Stimulated activated CD4-positive, alpha-beta T cell treated with anti-CD3 and anti-CD28 coated beads, Interleukin-4, amount 100 ng/mL, for 1 hour (primary cell): ENCODE results near the gene U2AF2.

Experiments used
- DNase-seq: peaks from one replicate; pipeline ENCODE4 v3.0.0-alpha.2; 2020

The U2AF2 gene

DNA sequence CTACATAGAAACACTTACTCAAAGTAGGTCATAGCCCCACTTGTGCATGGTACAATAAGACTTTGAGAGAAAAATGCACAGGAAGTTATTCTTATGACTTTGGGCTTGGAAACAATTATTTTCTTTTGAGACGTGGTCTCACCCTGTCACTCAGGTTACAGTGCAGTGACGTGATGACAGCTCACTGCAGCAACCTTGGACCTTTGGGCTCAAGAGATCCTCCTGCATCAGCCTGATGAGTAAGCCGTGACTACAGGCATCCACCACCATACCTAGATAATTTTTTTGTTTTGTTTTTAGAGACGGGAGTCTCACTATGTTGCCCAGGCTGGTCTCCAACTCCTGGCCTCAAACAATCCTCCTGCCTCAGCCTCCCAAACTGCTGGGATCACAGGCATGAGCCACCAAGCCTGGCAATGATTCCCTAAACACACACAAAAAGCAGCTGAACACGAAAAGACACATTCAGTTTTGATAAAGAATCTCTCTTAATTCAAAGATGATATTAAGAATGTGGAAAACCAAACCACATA, 65.4 kb downstream of the U2AF2 start:
- DNase-seq, result no peak

GRCh38 chr19:55720801-55721200, 66.0 kb downstream of the U2AF2 start:
- DNase-seq, result no peak

- DNase-seq, result no peak
Measured at GRCh38 chr19:55723491-55723890, 68.7 kb downstream of the U2AF2 start.
